Ascending aorta (tissue), 2 donors: ENCODE results near the gene HCFC1. TPM values are rescaled to one million over a fixed set of nuclear protein-coding genes. Genes with fewer than 3 reads are reported as not detected.
A peak's percentile ranks its signal among the peaks of the same experiment; 100 is the strongest.

Experiments used
- DNase-seq, 2 donors: peaks; one replicate each; pipeline ENCODE4 v3.0.0-alpha.2; 2019; ENCODE audit warnings: low spot score in 2 of 2
- H3K27ac ChIP-seq, 2 donors: fragments of 200-600 bp; sonication (generic); one replicate each; pipeline ENCODE4 v1.5.1; 2016 to 2017; ENCODE audit warnings: mild to moderate bottlenecking in 1 of 2
- H3K27me3 ChIP-seq: fragments of 200-600 bp; sonication (generic); one replicate; pipeline ENCODE4 v1.5.1; 2017
- H3K36me3 ChIP-seq, 2 donors: fragments of 200-600 bp; sonication (generic); one replicate each; pipeline ENCODE4 v1.5.1; 2016
- H3K4me1 ChIP-seq, 2 donors: fragments of 200-600 bp; sonication (generic); one replicate each; pipeline ENCODE4 v1.5.1; 2016 to 2017; ENCODE audit warnings: mild to moderate bottlenecking in 1 of 2
- H3K4me3 ChIP-seq, 2 donors: fragments of 200-600 bp; sonication (generic); one replicate each; pipeline ENCODE4 v1.5.1; 2016 to 2017; ENCODE audit warnings: mild to moderate bottlenecking in 1 of 2
- H3K9me3 ChIP-seq, 2 donors: fragments of 200-600 bp; sonication (generic); one replicate each; pipeline ENCODE4 v1.5.1; 2016
- intact Hi-C: fragments of 100-400 bp; cut with DNase I; formaldehyde crosslinking; loops from one replicate; pipeline ENCODE4 v1.15.1; 2023
- total RNA-seq: library from RNA; depleted of rRNA; stranded (reverse); fragments of >200 nt; gene quantifications from one replicate; pipeline ENCODE4 v1.1.0, GENCODE V29; 2016
- TF ChIP-seq, protein P1 (sequence below), 3 experiments: fragments of 200-600 bp in 2 of 3; fragments of 450-650 bp in 1 of 3; sonication (generic) in 2 of 3; IDR thresholded peaks; one replicate each; pipeline ENCODE4 v1.5.1; 2016 to 2019; ENCODE audit warnings: antibody characterized with exemption in 3 of 3, mild to moderate bottlenecking in 1 of 3, moderate library complexity in 1 of 3

HCFC1 gene
- total RNA-seq, 1 donor from 2014 or later, result 91.4 TPM

DNA sequence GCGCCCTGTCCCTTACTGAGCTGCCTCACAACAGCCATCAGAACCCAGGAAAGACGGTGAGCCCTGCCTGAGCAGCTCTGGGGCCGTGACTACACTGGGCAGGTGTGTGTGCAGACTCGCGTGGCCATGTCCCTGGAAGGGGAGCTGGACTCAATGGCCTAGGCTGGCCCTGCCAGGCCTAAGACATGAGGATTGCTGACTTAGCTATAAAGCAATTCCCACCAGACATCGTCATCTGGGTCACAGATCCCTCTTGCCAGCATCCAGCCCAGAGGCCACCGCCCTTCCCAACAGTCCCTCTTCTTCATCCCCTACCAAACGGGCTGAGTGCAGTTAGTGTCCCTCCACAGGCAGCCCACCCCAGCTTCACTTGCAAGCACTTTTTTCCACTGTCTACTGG lies 40.5 kb downstream of the HCFC1 start:
- no peak for DNase-seq
- intact Hi-C loops, result no loop called here
- Histone ChIP-seq H3K27me3 (no peaks in the 10 kb centered on the region), H3K9me3 (no peaks in the 10 kb centered on the region), H3K27ac (no peak overlapping the region), H3K4me1 (peaks cover 3 to 18% of the 10 kb centered on the region in 2 donors), H3K4me3 (no peak overlapping the region), H3K36me3 (peaks cover 19 to 26% of the 10 kb centered on the region in 2 donors)
- TF ChIP-seq, protein P1, sequence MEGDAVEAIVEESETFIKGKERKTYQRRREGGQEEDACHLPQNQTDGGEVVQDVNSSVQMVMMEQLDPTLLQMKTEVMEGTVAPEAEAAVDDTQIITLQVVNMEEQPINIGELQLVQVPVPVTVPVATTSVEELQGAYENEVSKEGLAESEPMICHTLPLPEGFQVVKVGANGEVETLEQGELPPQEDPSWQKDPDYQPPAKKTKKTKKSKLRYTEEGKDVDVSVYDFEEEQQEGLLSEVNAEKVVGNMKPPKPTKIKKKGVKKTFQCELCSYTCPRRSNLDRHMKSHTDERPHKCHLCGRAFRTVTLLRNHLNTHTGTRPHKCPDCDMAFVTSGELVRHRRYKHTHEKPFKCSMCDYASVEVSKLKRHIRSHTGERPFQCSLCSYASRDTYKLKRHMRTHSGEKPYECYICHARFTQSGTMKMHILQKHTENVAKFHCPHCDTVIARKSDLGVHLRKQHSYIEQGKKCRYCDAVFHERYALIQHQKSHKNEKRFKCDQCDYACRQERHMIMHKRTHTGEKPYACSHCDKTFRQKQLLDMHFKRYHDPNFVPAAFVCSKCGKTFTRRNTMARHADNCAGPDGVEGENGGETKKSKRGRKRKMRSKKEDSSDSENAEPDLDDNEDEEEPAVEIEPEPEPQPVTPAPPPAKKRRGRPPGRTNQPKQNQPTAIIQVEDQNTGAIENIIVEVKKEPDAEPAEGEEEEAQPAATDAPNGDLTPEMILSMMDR (IDR thresholded peaks at IDR 0.05), result no peak

- Histone ChIP-seq H3K9me3 (no peaks in the 10 kb centered on the region), H3K27me3 (no peaks in the 10 kb centered on the region), H3K27ac (no peak overlapping the region), H3K4me3 (no peak overlapping the region), H3K36me3 (peaks cover 19 to 26% of the 10 kb centered on the region in 2 donors), H3K4me1 (peaks cover 3 to 18% of the 10 kb centered on the region in 2 donors)
- TF ChIP-seq, protein P1 (IDR thresholded peaks at IDR 0.05), result no peak
- intact Hi-C loops, result no loop called here
- DNase-seq, result no peak
These were observed 41.4 kb downstream of the HCFC1 start for GRCh38 chrX:153930011-153930910.

- H3K27ac ChIP-seq, result no peak overlapping the region
- H3K4me3 ChIP-seq, result no peak overlapping the region
- TF ChIP-seq, protein P1 (IDR thresholded peaks at IDR 0.05), result no peak
- H3K4me1 ChIP-seq, result peaks cover 3 to 18% of the 10 kb centered on the region in 2 donors
- peaks cover 19 to 26% of the 10 kb centered on the region in 2 donors for H3K36me3 ChIP-seq
- intact Hi-C loops, result loop anchor here (2.0 kb wide), 1 partner anchor 23 kb away; no protein-coding TSS in a partner anchor
- no peaks in the 10 kb centered on the region for H3K27me3 ChIP-seq
- no peaks in the 10 kb centered on the region for H3K9me3 ChIP-seq
- DNase-seq, result no peak
These were observed 42.0 kb downstream of the HCFC1 start for GRCh38 chrX:153929576-153929975.

DNA sequence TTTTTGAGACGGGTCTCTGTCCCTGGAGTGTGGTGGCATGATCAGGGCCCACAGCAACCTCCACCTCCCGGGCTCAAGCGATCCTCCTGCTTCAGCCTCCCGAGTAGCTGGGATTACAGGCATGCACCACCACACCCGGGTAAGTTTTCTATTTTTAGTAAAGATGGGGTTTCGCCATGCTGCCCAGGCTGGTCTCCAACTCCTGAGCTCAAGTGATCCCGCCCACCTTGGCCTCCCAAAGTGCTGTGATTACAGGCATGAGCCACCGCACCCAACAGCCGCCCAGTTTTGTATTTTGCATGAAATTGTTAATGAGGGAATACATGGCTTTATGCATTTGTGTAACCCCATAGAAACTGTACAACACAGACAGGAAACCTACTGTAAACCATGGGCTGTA lies 42.8 kb downstream of the HCFC1 start:
- Histone ChIP-seq H3K4me3 (peak overlapping the region; percentile 17 to 47), H3K9me3 (no peaks in the 10 kb centered on the region), H3K36me3 (peaks cover 19 to 26% of the 10 kb centered on the region in 2 donors), H3K27ac (peak overlapping the region; percentile 53 to 55), H3K4me1 (peaks cover 3 to 14% of the 10 kb centered on the region in 2 donors), H3K27me3 (no peaks in the 10 kb centered on the region)
- TF ChIP-seq, protein P1 (IDR thresholded peaks at IDR 0.05), result no peak
- no peak for DNase-seq
- intact Hi-C loops, result loop anchor here (1.0 to 2.0 kb wide), 4 partner anchors 24 to 205 kb away; partner anchors contain the start of genes ABCD1, BCAP31, IDH3G and SSR4

DNA sequence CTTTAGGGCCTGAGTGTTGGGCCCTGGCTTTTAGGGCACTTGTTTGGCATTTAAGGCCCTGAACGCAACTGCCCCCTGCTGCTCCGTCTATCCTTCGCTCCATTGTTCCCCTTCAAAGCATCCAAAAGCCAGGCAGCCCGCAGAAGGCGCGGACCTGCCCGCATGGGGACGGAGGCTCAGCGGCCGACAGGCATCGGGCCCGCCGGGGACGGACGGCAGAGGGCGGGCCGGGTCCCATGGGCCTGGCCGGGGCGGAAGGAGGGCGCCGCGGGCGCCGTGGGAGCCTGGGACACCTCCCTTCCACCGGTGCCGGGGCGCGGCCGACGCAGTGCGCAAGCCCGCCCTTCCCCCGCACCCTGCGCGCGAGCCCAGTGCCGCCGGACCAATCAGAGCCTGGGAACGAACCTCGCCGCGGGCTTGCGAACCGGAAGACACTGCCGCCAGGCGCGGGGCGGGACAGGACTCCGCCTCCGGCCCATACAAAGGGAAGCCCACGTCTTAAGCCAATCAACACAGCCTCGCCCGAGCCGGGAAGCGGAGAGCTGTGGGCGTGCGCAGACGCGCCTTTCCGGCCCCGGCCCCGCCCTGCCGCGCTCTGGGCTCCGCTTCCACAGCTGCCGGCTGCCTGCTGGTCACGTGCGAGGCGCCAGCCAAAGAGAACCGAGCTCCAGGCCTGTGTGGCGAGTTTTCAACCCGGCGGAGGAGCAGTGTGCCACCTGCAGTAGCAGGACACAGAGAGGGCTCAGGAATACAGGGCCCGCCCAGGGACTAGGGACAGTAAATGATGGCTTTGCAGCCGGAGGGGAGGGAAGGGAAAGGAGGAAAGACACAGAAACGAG lies 43.5 kb downstream of the HCFC1 start:
- Histone ChIP-seq H3K36me3 (peaks cover 19 to 26% of the 10 kb centered on the region in 2 donors), H3K9me3 (no peaks in the 10 kb centered on the region), H3K4me3 (peak overlapping the region; percentile 66 to 76), H3K27me3 (no peaks in the 10 kb centered on the region), H3K4me1 (peaks cover 6 to 9% of the 10 kb centered on the region in 2 donors), H3K27ac (peak overlapping the region; percentile 92 to 97)
- intact Hi-C loops, result loop anchor here (1.0 to 2.0 kb wide), 4 partner anchors 25 to 204 kb away; partner anchors contain the start of genes ABCD1, BCAP31, IDH3G and SSR4
- TF ChIP-seq, protein P1 (IDR thresholded peaks at IDR 0.05), result peak in 1 of 3 experiments; percentile 25
- DNase-seq, result peak; percentile 91 to 98
